ENCODE measurements around the gene HOXD9. TPM values are rescaled to one million over a fixed set of nuclear protein-coding genes. Genes with fewer than 3 reads are reported as not detected.

The HOXD9 gene
- polyA plus RNA-seq, 2 donors, result 0.99 to 2.4 TPM

- WGBS, 2 donors, result 11 to 15% methylated on average over 40 of the region's 40 CpGs
- Histone ChIP-seq H3K9me3 (ENCODE audit: control insufficient read depth in 2 of 2, insufficient read depth in 1 of 2, low read depth in 1 of 2, low read length in 1 of 2) (peaks cover 11 to 34% of the 10 kb centered on the region in 2 donors), H3K36me3 (ENCODE audit: control insufficient read depth in 2 of 2, insufficient read depth in 2 of 2, low read length in 1 of 2) (no peaks in the 10 kb centered on the region), H3K27me3 (ENCODE audit: control insufficient read depth in 1 of 2, insufficient read depth in 2 of 2, low read length in 2 of 2) (peaks cover 2 to 63% of the 10 kb centered on the region in 2 donors), H3K4me1 (ENCODE audit: control insufficient read depth in 2 of 2, insufficient read depth in 2 of 2, low read length in 1 of 2) (peaks cover 4 to 15% of the 10 kb centered on the region in 2 donors), H3K27ac (ENCODE audit: low read depth in 2 of 2, low read length in 1 of 2) (no peak overlapping the region), H3K4me3 (ENCODE audit: low read depth in 1 of 2, low read length in 2 of 2) (no peak overlapping the region)
These were observed 37.3 kb upstream of the HOXD9 start for GRCh38 chr2:176085120-176085788.

DNA sequence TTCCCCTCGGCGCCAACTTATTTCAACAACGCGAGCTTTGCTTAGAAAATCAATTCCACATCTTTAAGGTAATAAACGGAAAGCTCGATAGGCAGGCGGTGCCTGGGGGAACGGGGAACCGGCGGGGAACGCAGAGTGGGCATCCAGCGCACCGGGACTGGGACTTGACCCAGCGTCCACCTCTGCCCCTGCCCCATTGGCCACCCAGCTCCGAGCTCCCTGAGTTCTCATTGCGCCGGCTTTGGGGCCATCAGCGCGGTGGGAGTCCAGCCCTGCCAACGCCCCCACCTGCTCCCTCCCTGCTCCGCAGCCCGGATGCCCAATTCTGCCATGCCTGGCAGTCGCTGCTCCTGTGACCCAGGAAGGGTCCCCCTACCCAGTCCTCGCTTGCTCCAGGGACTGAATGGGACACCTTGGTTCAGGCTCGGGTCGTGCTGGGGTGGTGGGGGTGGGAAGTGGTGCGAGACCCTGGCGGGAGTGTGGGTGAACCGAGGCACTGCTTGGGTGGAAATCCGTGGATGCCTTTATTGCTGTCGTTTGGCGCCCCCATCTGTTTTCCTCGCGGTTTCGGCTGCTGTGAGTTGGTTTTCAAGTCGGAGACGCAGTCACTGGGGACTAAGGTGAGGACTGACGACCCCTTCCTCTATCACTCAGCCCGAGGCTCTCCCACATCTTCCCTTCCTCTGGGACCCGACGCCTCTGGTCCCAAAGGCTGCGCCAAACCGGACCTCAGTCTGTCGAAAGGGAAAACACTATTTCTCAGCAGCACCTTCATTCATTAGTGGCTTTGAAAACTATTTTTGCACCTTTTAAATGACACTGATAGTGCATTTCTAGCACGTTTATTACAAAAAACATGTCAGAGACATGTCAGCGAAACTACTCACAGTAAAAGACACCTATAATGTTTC lies 36.4 kb upstream of the HOXD9 start:
- 6 to 7% methylated on average over 46 of the region's 46 CpGs for WGBS, 2 donors
- Histone ChIP-seq H3K4me3 (ENCODE audit: low read depth in 1 of 2, low read length in 2 of 2) (no peak overlapping the region), H3K4me1 (ENCODE audit: control insufficient read depth in 2 of 2, insufficient read depth in 2 of 2, low read length in 1 of 2) (peaks cover 4 to 10% of the 10 kb centered on the region in 2 donors), H3K9me3 (ENCODE audit: control insufficient read depth in 2 of 2, insufficient read depth in 1 of 2, low read depth in 1 of 2, low read length in 1 of 2) (peaks cover 8 to 26% of the 10 kb centered on the region in 2 donors), H3K27ac (ENCODE audit: low read depth in 2 of 2, low read length in 1 of 2) (no peak overlapping the region), H3K36me3 (ENCODE audit: control insufficient read depth in 2 of 2, insufficient read depth in 2 of 2, low read length in 1 of 2) (no peaks in the 10 kb centered on the region), H3K27me3 (ENCODE audit: control insufficient read depth in 1 of 2, insufficient read depth in 2 of 2, low read length in 2 of 2) (peaks cover 2 to 55% of the 10 kb centered on the region in 2 donors)

DNA sequence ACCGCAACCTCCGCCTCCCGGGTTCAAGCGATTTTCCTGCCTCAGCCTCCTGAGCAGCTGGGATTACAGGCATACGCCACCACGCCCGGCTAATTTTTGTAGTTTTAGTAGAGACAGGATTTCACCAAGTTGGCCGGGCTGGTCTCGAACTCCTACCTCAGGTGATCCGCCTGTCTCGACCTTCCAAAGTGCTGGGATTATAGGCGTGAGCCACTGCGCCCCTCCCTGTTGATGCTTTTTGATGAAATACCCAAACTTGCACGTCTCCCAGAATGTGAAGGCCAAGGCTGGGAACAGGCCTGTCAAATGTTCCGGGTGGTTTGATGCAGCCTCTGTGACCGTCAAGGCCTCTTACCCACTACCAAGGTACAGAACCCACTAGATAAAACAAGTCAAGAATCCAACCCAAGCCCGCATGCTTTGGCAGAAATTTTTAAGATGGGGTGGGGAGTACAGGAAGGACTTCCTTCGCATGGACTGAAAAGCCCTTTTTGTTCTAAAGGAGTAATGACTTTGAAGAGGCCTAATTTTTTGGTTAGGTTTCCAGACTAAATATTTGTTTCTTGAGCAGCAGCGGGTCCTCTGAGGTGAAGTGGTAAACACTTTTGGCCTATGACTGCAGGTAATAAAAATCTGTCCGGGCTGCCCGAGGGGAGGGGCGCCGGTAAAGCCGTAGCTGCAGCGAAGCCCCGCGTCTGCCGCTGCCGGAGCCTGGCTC lies 35.0 kb upstream of the HOXD9 start:
- H3K27me3 ChIP-seq (ENCODE audit: control insufficient read depth in 1 of 2, insufficient read depth in 2 of 2, low read length in 2 of 2), result peaks cover 2 to 55% of the 10 kb centered on the region in 2 donors
- 30 to 38% methylated on average over 29 of the region's 29 CpGs for WGBS, 2 donors
- no peak overlapping the region for H3K27ac ChIP-seq (ENCODE audit: low read depth in 2 of 2, low read length in 1 of 2)
- no peaks in the 10 kb centered on the region for H3K36me3 ChIP-seq (ENCODE audit: control insufficient read depth in 2 of 2, insufficient read depth in 2 of 2, low read length in 1 of 2)
- H3K4me1 ChIP-seq (ENCODE audit: control insufficient read depth in 2 of 2, insufficient read depth in 2 of 2, low read length in 1 of 2), result peaks cover 7 to 8% of the 10 kb centered on the region in 2 donors
- peaks cover 0 to 19% of the 10 kb centered on the region in 2 donors for H3K9me3 ChIP-seq (ENCODE audit: control insufficient read depth in 2 of 2, insufficient read depth in 1 of 2, low read depth in 1 of 2, low read length in 1 of 2)
- no peak overlapping the region for H3K4me3 ChIP-seq (ENCODE audit: low read depth in 1 of 2, low read length in 2 of 2)

DNA sequence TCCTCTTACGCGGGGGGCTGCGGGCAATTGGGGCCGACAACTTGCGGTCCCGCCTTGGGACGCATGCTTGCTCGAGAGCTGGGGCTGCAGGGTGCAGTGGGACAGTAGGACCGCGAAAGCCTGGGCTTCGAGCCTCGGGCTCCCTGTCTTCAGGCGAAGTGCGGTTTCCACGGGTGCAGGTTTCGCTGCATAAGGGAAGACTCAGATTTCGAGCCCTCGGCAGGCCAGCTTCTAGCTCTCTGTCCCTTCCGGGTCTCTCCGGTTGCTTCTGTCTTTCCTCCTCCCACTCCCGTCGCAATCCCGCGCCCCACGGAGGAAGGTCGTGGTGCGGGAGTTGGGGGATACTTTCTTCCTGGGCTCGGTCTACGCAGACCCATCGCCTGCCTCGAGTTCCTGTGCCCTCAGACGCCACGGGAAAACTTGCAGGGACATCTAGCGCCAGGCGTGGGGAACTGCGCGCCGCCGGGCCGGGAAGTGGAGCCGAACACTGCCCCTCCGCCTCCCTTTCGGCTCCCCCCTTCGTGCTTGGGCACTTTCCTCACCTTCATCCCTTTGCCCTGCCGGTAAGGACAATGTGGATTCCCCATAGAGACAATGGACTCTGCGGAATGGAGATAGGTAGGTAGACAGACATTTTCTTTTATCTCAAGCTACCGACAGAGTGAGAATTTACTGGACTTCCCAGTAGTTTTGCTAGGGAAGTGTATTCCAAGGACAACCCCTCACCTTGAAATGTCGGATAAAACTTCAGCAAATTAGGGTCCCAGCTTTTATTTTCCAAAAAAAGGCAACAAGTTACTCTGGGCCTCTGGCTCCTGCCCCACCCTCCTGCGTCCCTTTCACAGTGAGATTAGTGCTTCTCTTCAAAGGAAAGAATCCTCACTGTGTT lies 34.2 kb upstream of the HOXD9 start:
- Histone ChIP-seq H3K9me3 (ENCODE audit: control insufficient read depth in 2 of 2, insufficient read depth in 1 of 2, low read depth in 1 of 2, low read length in 1 of 2) (peaks cover 0 to 14% of the 10 kb centered on the region in 2 donors), H3K27ac (ENCODE audit: low read depth in 2 of 2, low read length in 1 of 2) (no peak overlapping the region), H3K4me3 (ENCODE audit: low read depth in 1 of 2, low read length in 2 of 2) (peak overlapping the region; percentile 21 to 37), H3K36me3 (ENCODE audit: control insufficient read depth in 2 of 2, insufficient read depth in 2 of 2, low read length in 1 of 2) (no peaks in the 10 kb centered on the region), H3K27me3 (ENCODE audit: control insufficient read depth in 1 of 2, insufficient read depth in 2 of 2, low read length in 2 of 2) (peaks cover 2 to 52% of the 10 kb centered on the region in 2 donors), H3K4me1 (ENCODE audit: control insufficient read depth in 2 of 2, insufficient read depth in 2 of 2, low read length in 1 of 2) (peaks cover 9 to 11% of the 10 kb centered on the region in 2 donors)
- WGBS, 2 donors, result 5 to 8% methylated on average over 49 of the region's 49 CpGs

DNA sequence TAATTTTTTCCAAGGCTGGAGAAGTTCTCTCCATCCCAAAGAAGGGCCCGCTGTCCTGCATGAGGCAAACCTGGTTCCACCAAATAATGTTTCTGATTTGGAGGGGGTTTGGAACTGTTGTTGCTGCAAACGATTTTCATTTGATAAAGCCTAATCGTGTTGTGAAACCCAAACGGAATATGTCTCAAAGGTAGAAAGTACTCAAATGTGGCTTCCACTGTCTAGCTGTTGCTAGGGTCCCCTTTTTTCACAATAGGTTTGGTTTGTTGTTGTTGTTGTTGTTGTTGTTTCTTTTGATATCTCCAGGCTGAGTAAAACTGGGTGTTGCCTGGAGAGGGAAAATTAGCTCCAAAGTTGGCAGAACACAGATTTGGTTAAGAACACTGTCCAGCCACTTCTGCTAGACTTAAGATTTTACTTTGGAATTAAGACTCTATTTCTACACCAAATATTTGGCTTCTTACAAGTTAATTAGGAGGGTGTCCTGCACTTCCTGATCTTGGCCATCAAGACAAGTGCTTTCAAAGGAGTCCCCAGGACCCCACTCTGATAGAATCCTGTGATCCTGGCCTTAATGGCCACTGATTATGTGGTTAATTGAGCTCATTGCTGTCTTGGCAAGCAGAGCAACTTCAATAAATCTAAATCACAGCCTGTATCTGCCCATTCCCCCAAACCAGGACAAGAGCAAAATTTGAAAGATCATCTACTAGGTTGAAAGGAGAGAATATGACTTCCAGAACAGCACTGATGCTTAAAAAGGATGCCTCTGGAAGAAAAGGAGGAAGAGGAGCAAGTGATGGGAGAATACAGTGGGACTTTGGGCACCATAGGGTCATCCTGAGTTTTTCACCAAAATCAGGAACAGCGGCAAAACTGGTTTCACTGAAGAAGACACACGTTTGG lies 33.3 kb upstream of the HOXD9 start:
- 7 to 10% methylated on average over 6 of the region's 6 CpGs for WGBS, 2 donors
- Histone ChIP-seq H3K4me1 (ENCODE audit: control insufficient read depth in 2 of 2, insufficient read depth in 2 of 2, low read length in 1 of 2) (peaks cover 8 to 15% of the 10 kb centered on the region in 2 donors), H3K27ac (ENCODE audit: low read depth in 2 of 2, low read length in 1 of 2) (no peak overlapping the region)

GRCh38 chr2:176089843-176090395 lies 32.6 kb upstream of the HOXD9 start:
- Histone ChIP-seq H3K4me3 (ENCODE audit: low read depth in 1 of 2, low read length in 2 of 2) (no peak overlapping the region), H3K27ac (ENCODE audit: low read depth in 2 of 2, low read length in 1 of 2) (no peak overlapping the region), H3K36me3 (ENCODE audit: control insufficient read depth in 2 of 2, insufficient read depth in 2 of 2, low read length in 1 of 2) (no peaks in the 10 kb centered on the region), H3K27me3 (ENCODE audit: control insufficient read depth in 1 of 2, insufficient read depth in 2 of 2, low read length in 2 of 2) (peaks cover 2 to 53% of the 10 kb centered on the region in 2 donors), H3K9me3 (ENCODE audit: control insufficient read depth in 2 of 2, insufficient read depth in 1 of 2, low read depth in 1 of 2, low read length in 1 of 2) (peaks cover 0 to 17% of the 10 kb centered on the region in 2 donors), H3K4me1 (ENCODE audit: control insufficient read depth in 2 of 2, insufficient read depth in 2 of 2, low read length in 1 of 2) (peaks cover 8 to 15% of the 10 kb centered on the region in 2 donors)

More for the DNA sequence above, 33.3 kb upstream of the HOXD9 start:
- no peaks in the 10 kb centered on the region for H3K36me3 ChIP-seq (ENCODE audit: control insufficient read depth in 2 of 2, insufficient read depth in 2 of 2, low read length in 1 of 2)
- H3K9me3 ChIP-seq (ENCODE audit: control insufficient read depth in 2 of 2, insufficient read depth in 1 of 2, low read depth in 1 of 2, low read length in 1 of 2), result peaks cover 0 to 16% of the 10 kb centered on the region in 2 donors
- H3K4me3 ChIP-seq (ENCODE audit: low read depth in 1 of 2, low read length in 2 of 2), result no peak overlapping the region
- peaks cover 2 to 51% of the 10 kb centered on the region in 2 donors for H3K27me3 ChIP-seq (ENCODE audit: control insufficient read depth in 1 of 2, insufficient read depth in 2 of 2, low read length in 2 of 2)

DNA sequence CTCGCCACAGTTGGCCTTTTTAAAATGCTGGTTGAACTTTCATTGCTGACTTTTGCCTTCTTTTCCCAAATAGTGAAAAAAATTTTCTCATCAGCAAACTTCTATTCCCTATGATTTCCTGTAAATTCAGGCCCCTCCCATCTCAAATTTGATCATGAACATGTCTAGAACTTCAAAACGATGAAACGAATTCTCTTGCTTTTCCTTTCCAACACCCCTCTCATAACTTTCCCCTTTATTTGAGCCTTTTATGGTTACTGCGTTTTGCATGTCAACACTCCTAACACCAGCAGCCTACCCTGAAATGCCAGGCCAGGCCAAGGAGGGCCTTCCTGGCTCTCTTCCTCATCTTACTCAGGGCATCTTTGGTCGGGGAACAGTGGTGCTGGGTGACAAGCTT lies 31.7 kb upstream of the HOXD9 start:
- Histone ChIP-seq H3K27me3 (ENCODE audit: control insufficient read depth in 1 of 2, insufficient read depth in 2 of 2, low read length in 2 of 2) (peaks cover 2 to 47% of the 10 kb centered on the region in 2 donors), H3K36me3 (ENCODE audit: control insufficient read depth in 2 of 2, insufficient read depth in 2 of 2, low read length in 1 of 2) (no peaks in the 10 kb centered on the region), H3K4me1 (ENCODE audit: control insufficient read depth in 2 of 2, insufficient read depth in 2 of 2, low read length in 1 of 2) (peaks cover 8 to 14% of the 10 kb centered on the region in 2 donors), H3K27ac (ENCODE audit: low read depth in 2 of 2, low read length in 1 of 2) (no peak overlapping the region), H3K9me3 (ENCODE audit: control insufficient read depth in 2 of 2, insufficient read depth in 1 of 2, low read depth in 1 of 2, low read length in 1 of 2) (peaks cover 0 to 14% of the 10 kb centered on the region in 2 donors), H3K4me3 (ENCODE audit: low read depth in 1 of 2, low read length in 2 of 2) (no peak overlapping the region)
- WGBS, 2 donors, result 25 to 30% methylated on average over 5 of the region's 5 CpGs

All from esophagus (tissue), 2 donors.